ENCODE results near the gene PROM1. TPM values are rescaled to one million over a fixed set of nuclear protein-coding genes. Genes with fewer than 3 reads are reported as not detected.

Gene PROM1
- total RNA-seq, 3 donors from 2014 or later: 0.64 to 106 (median 40.0) TPM

DNA sequence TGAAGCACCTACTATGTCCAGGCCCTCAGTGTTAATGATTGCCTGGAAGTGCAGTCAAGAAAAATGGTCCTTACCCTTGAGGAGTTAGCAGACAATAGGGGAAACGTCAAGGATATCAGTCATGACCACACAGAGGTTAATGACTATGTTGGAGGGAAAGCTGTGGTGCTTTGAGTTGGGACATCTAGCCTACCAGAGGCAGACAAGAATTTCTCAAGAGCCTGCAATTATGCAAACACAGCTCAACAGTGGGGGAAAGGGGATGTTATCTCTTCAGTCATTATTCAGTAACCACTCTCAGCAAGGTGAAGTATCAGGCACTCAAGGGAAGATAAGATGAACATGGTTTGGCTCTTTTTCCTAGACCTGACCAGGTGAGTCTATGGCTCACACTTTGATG, 138.3 kb downstream of the PROM1 start:
- Histone ChIP-seq H3K4me1 (no peaks in the 10 kb centered on the region), H3K36me3 (no peaks in the 10 kb centered on the region), H3K9me3 (no peaks in the 10 kb centered on the region), H3K4me3 (no peak overlapping the region), H3K27ac (no peak overlapping the region), H3K27me3 (no peaks in the 10 kb centered on the region)
- DNase-seq (ENCODE audit: low spot score in 2 of 2): no peak
- intact Hi-C loops (cut with DNase I; ENCODE audit: low total_unique reads): no loop called here
- TF ChIP-seq POLR2A (IDR thresholded peaks at IDR 0.05) (no peak), POLR2AphosphoS5 (IDR thresholded peaks at IDR 0.05) (no peak)
- TF ChIP-seq, protein P1, sequence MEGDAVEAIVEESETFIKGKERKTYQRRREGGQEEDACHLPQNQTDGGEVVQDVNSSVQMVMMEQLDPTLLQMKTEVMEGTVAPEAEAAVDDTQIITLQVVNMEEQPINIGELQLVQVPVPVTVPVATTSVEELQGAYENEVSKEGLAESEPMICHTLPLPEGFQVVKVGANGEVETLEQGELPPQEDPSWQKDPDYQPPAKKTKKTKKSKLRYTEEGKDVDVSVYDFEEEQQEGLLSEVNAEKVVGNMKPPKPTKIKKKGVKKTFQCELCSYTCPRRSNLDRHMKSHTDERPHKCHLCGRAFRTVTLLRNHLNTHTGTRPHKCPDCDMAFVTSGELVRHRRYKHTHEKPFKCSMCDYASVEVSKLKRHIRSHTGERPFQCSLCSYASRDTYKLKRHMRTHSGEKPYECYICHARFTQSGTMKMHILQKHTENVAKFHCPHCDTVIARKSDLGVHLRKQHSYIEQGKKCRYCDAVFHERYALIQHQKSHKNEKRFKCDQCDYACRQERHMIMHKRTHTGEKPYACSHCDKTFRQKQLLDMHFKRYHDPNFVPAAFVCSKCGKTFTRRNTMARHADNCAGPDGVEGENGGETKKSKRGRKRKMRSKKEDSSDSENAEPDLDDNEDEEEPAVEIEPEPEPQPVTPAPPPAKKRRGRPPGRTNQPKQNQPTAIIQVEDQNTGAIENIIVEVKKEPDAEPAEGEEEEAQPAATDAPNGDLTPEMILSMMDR (IDR thresholded peaks at IDR 0.05): no peak

DNA sequence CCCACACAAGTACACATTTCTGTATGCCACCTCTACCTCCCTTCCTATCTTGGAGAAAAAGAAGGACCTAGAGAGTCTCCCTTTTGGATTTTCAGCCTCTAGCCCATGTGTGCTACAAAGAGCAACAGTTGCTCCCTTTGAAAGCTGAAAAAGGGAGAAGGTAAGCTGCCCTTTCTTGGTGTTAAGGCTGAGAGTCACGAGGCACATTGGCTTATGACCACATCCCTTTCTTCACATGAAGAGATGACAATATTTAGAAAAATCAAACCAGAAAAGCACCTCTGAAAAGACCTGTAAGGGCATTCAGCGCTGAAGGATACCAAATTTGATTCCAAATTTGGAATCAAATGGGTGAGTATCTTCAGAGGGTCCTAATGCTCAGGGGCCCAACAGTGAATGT, 138.9 kb downstream of the PROM1 start:
- Histone ChIP-seq H3K4me3 (no peak overlapping the region), H3K4me1 (no peaks in the 10 kb centered on the region), H3K27me3 (no peaks in the 10 kb centered on the region), H3K27ac (no peak overlapping the region), H3K9me3 (no peaks in the 10 kb centered on the region), H3K36me3 (no peaks in the 10 kb centered on the region)
- TF ChIP-seq, protein P1 (IDR thresholded peaks at IDR 0.05): no peak
- TF ChIP-seq POLR2AphosphoS5 (IDR thresholded peaks at IDR 0.05) (no peak), POLR2A (IDR thresholded peaks at IDR 0.05) (no peak)
- no peak for DNase-seq (ENCODE audit: low spot score in 2 of 2)
- intact Hi-C loops (cut with DNase I; ENCODE audit: low total_unique reads): no loop called here

DNA sequence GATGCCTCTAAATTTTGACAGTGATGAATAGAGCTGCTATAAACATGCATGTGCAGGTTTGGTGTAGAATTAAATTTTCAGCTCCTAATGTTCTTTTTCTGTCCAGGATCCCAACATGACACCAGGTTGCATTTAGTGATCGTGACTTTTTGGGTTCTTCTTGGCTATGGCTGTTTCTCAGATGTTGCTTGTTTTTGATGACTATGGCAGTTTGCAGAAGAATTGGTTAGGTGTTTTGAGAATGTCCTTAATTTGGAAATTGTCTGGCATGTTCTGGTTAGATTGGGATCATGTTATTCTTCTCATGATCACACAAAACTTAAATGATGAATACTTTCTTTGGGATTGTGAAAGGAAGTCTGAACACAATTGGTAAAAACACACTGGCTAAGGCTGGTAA, 141.5 kb downstream of the PROM1 start:
- Histone ChIP-seq H3K36me3 (no peaks in the 10 kb centered on the region), H3K4me3 (no peak overlapping the region), H3K4me1 (no peaks in the 10 kb centered on the region), H3K27ac (no peak overlapping the region), H3K9me3 (no peaks in the 10 kb centered on the region), H3K27me3 (no peaks in the 10 kb centered on the region)
- no peak for DNase-seq (ENCODE audit: low spot score in 2 of 2)
- intact Hi-C loops (cut with DNase I; ENCODE audit: low total_unique reads): no loop called here
- no peak for TF ChIP-seq POLR2AphosphoS5 (IDR thresholded peaks at IDR 0.05)
- TF ChIP-seq, protein P1 (IDR thresholded peaks at IDR 0.05): no peak
- TF ChIP-seq POLR2A (IDR thresholded peaks at IDR 0.05): no peak

DNA sequence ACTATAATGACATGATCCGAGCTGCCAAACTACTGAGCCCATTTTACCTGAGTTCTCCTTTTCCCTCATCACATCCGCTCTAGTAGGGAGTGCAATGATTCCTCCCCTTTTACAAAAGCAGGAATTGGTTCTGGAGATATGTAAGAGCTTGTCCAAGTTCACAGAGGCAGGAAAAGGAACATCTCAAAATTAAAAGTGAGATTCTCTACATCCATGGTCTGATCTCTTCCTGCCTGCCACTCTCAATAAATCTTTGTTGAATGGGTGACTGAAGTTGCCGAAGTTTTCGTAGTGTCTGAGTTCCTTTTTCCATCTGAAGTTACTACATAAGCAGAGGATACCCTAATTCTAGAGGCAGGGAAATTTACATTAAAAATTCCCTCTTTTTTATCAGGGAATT, 145.2 kb downstream of the PROM1 start, which contains the start of gene FGFBP1:
Gene FGFBP1 (minus strand): TSS at position 101 of the 400 bp plus-strand sequence. CDS start 2,108 bp downstream, outside the sequence.
- intact Hi-C loops (cut with DNase I; ENCODE audit: low total_unique reads): no loop called here
- Histone ChIP-seq H3K9me3 (no peaks in the 10 kb centered on the region), H3K4me3 (no peak within 1 kb of the TSS), H3K27me3 (no peaks in the 10 kb centered on the region), H3K36me3 (no peaks in the 10 kb centered on the region), H3K4me1 (no peaks in the 10 kb centered on the region), H3K27ac (no peak within 1 kb of the TSS)
- DNase-seq (ENCODE audit: low spot score in 2 of 2): no peak
- TF ChIP-seq POLR2A (IDR thresholded peaks at IDR 0.05) (no peak), POLR2AphosphoS5 (IDR thresholded peaks at IDR 0.05) (no peak)
- TF ChIP-seq, protein P1 (IDR thresholded peaks at IDR 0.05): no peak

DNA sequence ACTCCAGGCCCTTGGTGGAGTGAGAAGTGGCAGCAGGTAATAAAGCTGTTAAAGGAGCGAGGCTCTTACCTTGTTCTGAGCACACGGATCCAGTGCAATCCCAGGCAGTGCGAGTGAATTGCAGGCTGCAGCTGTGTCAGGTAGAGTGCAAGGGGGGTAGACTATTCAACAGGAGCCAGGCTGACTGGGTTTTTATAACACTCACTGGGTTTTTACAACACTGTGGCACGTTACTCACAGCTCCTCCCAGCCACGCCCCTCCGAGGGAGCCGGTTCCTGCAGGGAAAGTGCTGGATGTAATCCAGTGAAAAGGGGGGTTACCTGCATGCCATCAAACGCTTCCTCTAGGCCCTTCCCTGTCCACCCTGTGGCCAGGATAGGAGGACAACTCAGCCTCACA, 145.6 kb downstream of the PROM1 start:
- no peak for DNase-seq (ENCODE audit: low spot score in 2 of 2)
- Histone ChIP-seq H3K4me1 (no peaks in the 10 kb centered on the region), H3K36me3 (no peaks in the 10 kb centered on the region), H3K9me3 (no peaks in the 10 kb centered on the region), H3K4me3 (no peak overlapping the region), H3K27ac (no peak overlapping the region), H3K27me3 (no peaks in the 10 kb centered on the region)
- TF ChIP-seq POLR2AphosphoS5 (IDR thresholded peaks at IDR 0.05) (no peak), POLR2A (IDR thresholded peaks at IDR 0.05) (no peak)
- TF ChIP-seq, protein P1 (IDR thresholded peaks at IDR 0.05): no peak
- intact Hi-C loops (cut with DNase I; ENCODE audit: low total_unique reads): no loop called here
